ENCODE measurements around the gene SASH1.

DNA sequence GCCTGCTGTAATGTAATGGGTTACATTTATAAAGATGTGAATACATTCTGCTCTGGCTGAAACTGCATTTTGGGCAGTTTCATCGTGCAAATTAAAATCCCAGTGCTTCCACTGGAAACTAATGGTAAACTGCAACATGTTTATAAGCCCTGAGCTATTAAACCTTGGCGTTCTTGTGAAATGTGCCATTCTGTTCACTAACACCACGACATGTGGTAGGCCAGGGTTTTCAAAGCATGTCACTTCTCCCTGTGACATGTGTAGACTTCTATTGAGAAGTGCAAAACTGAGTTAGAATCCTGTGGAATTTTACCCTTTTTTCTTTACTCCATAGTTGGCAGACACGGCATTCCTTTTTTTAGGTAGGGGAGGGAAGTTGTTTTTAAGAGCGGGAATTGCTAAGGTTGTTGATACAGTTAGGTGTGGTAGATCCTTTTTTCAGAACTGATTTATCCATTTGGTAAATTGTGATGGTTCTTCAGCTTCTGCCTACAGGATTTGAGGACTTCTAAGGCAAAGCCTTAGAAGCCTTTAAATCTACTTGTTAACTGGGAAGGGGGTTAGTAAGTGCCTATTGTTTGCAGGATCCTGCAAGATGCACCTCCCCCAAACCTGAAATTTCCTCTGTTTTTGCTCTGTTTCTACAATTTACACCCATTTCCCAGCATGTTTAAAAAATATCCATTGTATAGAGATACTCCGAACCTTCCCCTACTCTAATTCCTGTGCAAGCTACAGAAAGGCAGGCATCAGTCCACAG is 4.2 kb downstream of the SASH1 start:
- TF ChIP-seq SUZ12 (IDR thresholded peaks at IDR 0.05; ENCODE audit: extremely low read depth, insufficient read depth, insufficient read length) (no peak), YY1 (IDR thresholded peaks at IDR 0.05; ENCODE audit: insufficient read depth, insufficient read length) (no peak)
